C4-2B (cell line): ENCODE measurements around the gene PPCS.

Source experiments
- ZFX ChIP-seq: fragments of 450-650 bp; IDR thresholded peaks from 2 replicates; pipeline ENCODE4 v1.6.1; 2017
- TF ChIP-seq, protein P1 (sequence below): fragments of 450-650 bp; conservative IDR thresholded peaks from 2 replicates; pipeline ENCODE4 v1.5.1; 2017; ENCODE audit warnings: mild to moderate bottlenecking

DNA sequence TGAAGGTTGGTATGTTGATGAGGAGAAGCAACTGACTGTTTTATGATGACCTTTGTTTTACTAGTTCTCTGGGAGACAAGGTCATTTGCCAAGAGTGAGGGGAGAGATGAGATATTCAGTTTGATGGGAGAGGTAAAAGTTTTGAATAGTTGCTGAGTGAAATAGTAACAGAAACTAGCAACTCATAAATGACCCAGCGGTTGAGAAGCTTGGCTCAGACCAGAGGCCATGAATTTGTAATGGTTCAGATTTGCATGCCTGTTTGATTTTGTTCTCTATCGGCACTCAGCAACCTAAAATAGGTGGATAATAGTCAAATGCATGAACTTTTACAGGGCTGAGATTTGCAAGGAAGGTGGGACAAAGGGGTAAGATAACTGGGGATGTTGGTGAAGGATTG, 13.4 kb downstream of the PPCS start:
- TF ChIP-seq, protein P1, sequence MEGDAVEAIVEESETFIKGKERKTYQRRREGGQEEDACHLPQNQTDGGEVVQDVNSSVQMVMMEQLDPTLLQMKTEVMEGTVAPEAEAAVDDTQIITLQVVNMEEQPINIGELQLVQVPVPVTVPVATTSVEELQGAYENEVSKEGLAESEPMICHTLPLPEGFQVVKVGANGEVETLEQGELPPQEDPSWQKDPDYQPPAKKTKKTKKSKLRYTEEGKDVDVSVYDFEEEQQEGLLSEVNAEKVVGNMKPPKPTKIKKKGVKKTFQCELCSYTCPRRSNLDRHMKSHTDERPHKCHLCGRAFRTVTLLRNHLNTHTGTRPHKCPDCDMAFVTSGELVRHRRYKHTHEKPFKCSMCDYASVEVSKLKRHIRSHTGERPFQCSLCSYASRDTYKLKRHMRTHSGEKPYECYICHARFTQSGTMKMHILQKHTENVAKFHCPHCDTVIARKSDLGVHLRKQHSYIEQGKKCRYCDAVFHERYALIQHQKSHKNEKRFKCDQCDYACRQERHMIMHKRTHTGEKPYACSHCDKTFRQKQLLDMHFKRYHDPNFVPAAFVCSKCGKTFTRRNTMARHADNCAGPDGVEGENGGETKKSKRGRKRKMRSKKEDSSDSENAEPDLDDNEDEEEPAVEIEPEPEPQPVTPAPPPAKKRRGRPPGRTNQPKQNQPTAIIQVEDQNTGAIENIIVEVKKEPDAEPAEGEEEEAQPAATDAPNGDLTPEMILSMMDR, result no peak
- TF ChIP-seq ZFX, result no peak
